ENCODE data around the gene HNRNPC. TPM values are rescaled to one million over a fixed set of nuclear protein-coding genes. Genes with fewer than 3 reads are reported as not detected.

The HNRNPC gene
- total RNA-seq, 1 donor from 2014 or later, result 424 TPM

DNA sequence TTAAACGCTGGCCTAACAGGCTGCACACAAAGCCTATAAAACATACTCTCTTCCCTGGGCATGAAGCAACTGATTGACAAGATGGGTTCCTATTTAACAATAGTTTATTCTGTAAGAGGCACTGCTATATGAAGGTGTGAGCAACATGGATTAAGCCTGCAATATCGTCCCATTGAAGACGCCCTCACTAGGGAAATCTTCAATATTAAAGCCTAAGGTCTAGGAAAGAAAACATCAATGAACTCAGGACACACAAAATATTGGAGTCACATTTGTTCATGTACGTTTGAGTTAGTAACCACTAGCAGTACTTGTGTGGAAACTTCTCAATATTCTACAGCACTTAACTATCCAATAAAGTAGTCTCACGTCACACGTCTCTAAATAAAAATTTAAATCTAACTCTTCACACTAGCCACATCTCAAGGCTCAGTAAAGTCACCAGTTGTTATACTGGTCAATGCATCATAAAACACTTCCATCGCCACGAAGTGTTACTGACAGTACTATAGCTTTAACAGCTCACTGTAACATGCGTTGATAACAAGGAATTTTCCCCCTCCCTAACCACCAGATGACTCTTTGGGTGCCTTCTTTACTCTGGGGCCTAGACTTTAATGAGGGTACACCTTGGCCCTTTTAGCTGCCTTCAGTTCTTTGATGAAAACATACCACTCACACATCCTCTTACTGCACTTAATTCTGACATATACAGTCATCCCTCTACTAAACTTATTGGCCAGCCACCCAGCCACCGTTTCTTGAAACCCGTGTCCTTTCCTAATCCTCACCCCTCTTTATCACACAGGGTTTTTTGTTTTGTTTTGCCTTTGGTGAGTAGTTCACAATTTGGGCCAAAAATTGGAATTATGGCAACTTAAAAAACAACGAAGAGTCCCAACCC, 63.3 kb downstream of the HNRNPC start:
- H3K4me3 Mint-ChIP-seq (ENCODE audit: unreplicated experiment), result no peak overlapping the region
- no peak overlapping the region for H3K27ac Mint-ChIP-seq (ENCODE audit: unreplicated experiment)
- peaks cover 76% of the 10 kb centered on the region for H3K36me3 Mint-ChIP-seq (ENCODE audit: unreplicated experiment)
- no peaks in the 10 kb centered on the region for H3K27me3 Mint-ChIP-seq (ENCODE audit: unreplicated experiment)
- TF ChIP-seq, protein P1, sequence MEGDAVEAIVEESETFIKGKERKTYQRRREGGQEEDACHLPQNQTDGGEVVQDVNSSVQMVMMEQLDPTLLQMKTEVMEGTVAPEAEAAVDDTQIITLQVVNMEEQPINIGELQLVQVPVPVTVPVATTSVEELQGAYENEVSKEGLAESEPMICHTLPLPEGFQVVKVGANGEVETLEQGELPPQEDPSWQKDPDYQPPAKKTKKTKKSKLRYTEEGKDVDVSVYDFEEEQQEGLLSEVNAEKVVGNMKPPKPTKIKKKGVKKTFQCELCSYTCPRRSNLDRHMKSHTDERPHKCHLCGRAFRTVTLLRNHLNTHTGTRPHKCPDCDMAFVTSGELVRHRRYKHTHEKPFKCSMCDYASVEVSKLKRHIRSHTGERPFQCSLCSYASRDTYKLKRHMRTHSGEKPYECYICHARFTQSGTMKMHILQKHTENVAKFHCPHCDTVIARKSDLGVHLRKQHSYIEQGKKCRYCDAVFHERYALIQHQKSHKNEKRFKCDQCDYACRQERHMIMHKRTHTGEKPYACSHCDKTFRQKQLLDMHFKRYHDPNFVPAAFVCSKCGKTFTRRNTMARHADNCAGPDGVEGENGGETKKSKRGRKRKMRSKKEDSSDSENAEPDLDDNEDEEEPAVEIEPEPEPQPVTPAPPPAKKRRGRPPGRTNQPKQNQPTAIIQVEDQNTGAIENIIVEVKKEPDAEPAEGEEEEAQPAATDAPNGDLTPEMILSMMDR (IDR thresholded peaks at IDR 0.05), result no peak
- no peaks in the 10 kb centered on the region for H3K9me3 Mint-ChIP-seq (ENCODE audit: unreplicated experiment)
- no peak for DNase-seq (ENCODE audit: extremely low spot score, unreplicated experiment)
- peaks cover 4% of the 10 kb centered on the region for H3K4me1 Mint-ChIP-seq (ENCODE audit: unreplicated experiment)

DNA sequence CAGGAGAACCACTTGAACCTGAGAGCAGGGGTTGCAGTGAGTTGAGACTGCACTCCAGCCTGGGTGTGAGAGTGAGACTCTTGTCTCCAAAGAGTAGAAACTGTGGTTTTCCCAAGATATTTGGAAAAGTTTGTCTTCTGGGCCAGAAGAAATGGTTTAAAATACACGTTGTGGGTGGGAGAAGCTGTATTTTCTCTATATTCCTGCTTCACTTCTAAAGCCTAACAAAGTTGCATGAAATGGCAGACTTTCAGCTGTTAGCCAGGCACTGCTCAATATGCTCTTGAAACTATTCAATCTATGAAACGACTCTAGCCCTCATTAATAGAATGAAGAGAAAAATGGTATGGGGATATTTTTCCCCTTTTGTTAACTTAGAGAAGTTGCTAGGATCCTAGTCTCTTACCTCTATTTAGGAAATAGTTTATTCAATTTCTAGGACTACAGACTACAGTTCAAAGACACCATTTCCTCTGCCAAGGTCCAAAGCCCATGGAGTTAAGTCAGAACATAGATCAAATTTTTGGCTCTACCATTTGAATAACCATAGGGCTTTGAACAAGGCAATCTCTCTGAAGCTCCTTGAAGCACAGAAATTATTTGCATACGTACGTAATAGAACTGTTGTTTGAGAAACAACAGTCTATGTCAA, 64.1 kb downstream of the HNRNPC start:
- no peaks in the 10 kb centered on the region for H3K9me3 Mint-ChIP-seq (ENCODE audit: unreplicated experiment)
- H3K27ac Mint-ChIP-seq (ENCODE audit: unreplicated experiment), result no peak overlapping the region
- H3K27me3 Mint-ChIP-seq (ENCODE audit: unreplicated experiment), result no peaks in the 10 kb centered on the region
- peaks cover 73% of the 10 kb centered on the region for H3K36me3 Mint-ChIP-seq (ENCODE audit: unreplicated experiment)
- TF ChIP-seq, protein P1 (IDR thresholded peaks at IDR 0.05), result no peak
- DNase-seq (ENCODE audit: extremely low spot score, unreplicated experiment), result no peak
- H3K4me1 Mint-ChIP-seq (ENCODE audit: unreplicated experiment), result peaks cover 4% of the 10 kb centered on the region
- H3K4me3 Mint-ChIP-seq (ENCODE audit: unreplicated experiment), result no peak overlapping the region

DNA sequence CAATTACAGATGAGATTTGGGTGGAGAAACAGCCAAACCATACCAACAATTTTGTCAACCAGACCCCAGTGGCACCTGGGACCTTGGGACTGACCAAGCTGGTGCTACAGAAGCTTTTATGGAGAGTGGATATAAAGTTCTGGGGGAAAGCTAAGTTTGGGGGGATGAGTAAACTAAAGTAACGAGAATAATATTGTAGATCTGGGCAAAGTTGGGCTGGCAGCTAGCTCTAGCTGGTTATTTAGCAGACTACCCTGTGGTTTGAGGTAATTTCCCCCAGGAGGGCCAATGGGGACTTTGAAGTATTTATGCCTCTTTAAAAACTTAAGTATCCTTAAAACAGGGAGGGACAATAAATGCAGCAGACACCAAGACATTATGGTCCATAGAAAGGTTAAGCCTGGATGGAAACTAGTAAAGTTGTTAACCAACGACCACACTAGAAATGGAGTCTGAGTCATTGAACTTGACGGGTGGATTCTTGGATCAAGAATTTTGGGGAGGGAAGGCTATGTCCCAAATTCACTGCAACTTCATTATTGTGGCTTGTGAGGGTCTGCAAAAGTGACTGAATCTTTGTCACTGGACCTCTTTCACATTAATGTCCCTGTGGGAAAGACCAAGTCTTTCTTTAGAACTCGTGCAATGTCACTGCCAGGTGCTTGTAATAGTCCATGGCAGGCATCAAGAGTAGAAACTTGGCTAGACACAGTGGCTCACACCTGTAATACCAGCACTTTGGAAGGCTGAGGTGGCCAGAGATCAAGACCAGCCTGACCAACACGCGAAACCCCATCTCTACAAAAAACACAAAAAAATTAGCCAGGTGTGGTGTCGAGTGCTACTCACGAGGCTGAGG, 64.8 kb downstream of the HNRNPC start:
- TF ChIP-seq, protein P1 (IDR thresholded peaks at IDR 0.05), result no peak
- no peak for DNase-seq (ENCODE audit: extremely low spot score, unreplicated experiment)
- Mint-ChIP-seq H3K4me1 (ENCODE audit: unreplicated experiment) (peaks cover 4% of the 10 kb centered on the region), H3K4me3 (ENCODE audit: unreplicated experiment) (no peak overlapping the region), H3K9me3 (ENCODE audit: unreplicated experiment) (no peaks in the 10 kb centered on the region), H3K36me3 (ENCODE audit: unreplicated experiment) (peaks cover 65% of the 10 kb centered on the region), H3K27me3 (ENCODE audit: unreplicated experiment) (no peaks in the 10 kb centered on the region), H3K27ac (ENCODE audit: unreplicated experiment) (no peak overlapping the region)

DNA sequence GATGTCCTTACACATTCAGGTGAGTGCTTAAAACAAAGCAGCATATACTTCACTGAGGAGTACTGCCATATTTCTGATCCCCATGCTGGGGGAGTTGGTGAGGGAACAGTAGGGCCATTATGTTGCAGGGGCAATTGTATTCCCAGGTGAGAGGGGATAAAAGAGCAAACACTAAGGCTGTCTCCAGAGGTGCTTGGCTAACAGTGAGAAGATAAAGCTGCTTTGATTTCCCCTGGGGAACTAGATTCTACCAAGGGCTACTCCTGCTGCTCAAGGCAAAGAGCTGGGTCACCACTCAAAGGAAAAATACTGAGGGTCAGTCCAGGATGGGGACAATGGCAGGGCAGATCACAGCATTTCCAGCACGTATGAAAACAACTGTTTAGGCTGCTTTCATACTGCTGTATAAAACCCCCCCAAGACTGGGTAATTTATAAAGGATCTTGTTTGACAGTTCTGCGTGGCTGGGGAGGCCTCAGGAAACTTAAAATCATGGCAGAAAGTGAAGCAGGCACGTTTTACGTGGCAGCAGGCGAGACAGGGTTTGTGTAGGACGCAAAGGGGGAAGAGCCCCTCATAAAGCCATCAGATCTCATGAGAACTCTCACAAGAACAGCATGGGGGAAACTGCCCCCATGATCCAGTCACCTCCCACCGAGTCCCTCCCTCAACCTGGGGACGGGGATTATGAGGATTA, 65.6 kb downstream of the HNRNPC start:
- Mint-ChIP-seq H3K27ac (ENCODE audit: unreplicated experiment) (no peak overlapping the region), H3K9me3 (ENCODE audit: unreplicated experiment) (no peaks in the 10 kb centered on the region), H3K4me1 (ENCODE audit: unreplicated experiment) (peaks cover 4% of the 10 kb centered on the region), H3K36me3 (ENCODE audit: unreplicated experiment) (peaks cover 59% of the 10 kb centered on the region), H3K27me3 (ENCODE audit: unreplicated experiment) (no peaks in the 10 kb centered on the region), H3K4me3 (ENCODE audit: unreplicated experiment) (no peak overlapping the region)
- TF ChIP-seq, protein P1 (IDR thresholded peaks at IDR 0.05), result no peak
- no peak for DNase-seq (ENCODE audit: extremely low spot score, unreplicated experiment)
